ENCODE data around the gene NANOS2. TPM values are rescaled to one million over a fixed set of nuclear protein-coding genes. Genes with fewer than 3 reads are reported as not detected.

The NANOS2 gene
- total and polyA plus RNA-seq, 2 of the 13 experiments (the other 11 are each of a cell fraction or from before 2014, with no cell fraction given), result not detected

GRCh38 chr19:45927565-45928261 is 13.1 kb upstream of the NANOS2 start (continued):
- TF ChIP-seq KDM2A (CRISPR knock-in tag; IDR thresholded peaks at IDR 0.05; ENCODE audit: borderline replicate concordance, low read depth) (peak; percentile 49; the same call in 1 of the 2 replicates), KDM6A (CRISPR knock-in tag; IDR thresholded peaks at IDR 0.05; ENCODE audit: low read depth) (no peak), ZNF598 (CRISPR knock-in tag; IDR thresholded peaks at IDR 0.05; ENCODE audit: borderline replicate concordance) (no peak), GMEB1 (CRISPR knock-in tag; IDR thresholded peaks at IDR 0.05; ENCODE audit: borderline replicate concordance) (peak; percentile 86), ZBTB40 (IDR thresholded peaks at IDR 0.05) (no peak), ZBTB40 (CRISPR knock-in tag; IDR thresholded peaks at IDR 0.05) (no peak), ZMYM4 (CRISPR knock-in tag; IDR thresholded peaks at IDR 0.05) (no peak; the same call in 1 of the 2 replicates), GLI4 (CRISPR knock-in tag; IDR thresholded peaks at IDR 0.05; ENCODE audit: borderline replicate concordance) (no peak), ZUFSP (CRISPR knock-in tag; IDR thresholded peaks at IDR 0.05; ENCODE audit: borderline replicate concordance) (no peak), ZNF580 (CRISPR knock-in tag; IDR thresholded peaks at IDR 0.05; ENCODE audit: borderline replicate concordance, low read depth) (peak; percentile 58; the same call in 1 of the 2 replicates), HDAC2 (CRISPR knock-in tag; IDR thresholded peaks at IDR 0.05) (peak; percentile 65), ZBTB38 (CRISPR knock-in tag; IDR thresholded peaks at IDR 0.05) (no peak)

Data from HepG2 (cell line).